Activated T-helper 1 cell treated with anti-CD3 and anti-CD28 coated beads, Interleukin-12 subunit alpha, Interleukin-12 subunit beta, Interleukin-2, Interleukin-4 antibody, amounts not matched to agents 30 ng/mL and 10 ng/mL and 1 ng/mL, durations not matched to agents 14 hours and 24 hours and 36 hours (primary cell): Measurements from ENCODE around the gene B3GAT1. TPM values are rescaled to one million over a fixed set of nuclear protein-coding genes. Genes with fewer than 3 reads are reported as not detected.
"Not testable (repeated sequence)": the region's sequence is repeated elsewhere in the genome, so short reads cannot be mapped to it uniquely, and the experiment has no call there.

Source experiments
- DNase-seq: peaks from one replicate; pipeline ENCODE4 v3.0.0; 2021; ENCODE audit warnings: low spot score
- H3K27ac Mint-ChIP-seq: one replicate; pipeline ENCODE4 v1.8.0; 2021; ENCODE audit warnings: mild to moderate bottlenecking, mixed read lengths
- H3K27me3 Mint-ChIP-seq: one replicate; pipeline ENCODE4 v1.8.0; 2022; ENCODE audit warnings: mild to moderate bottlenecking, moderate library complexity, mixed read lengths; ENCODE audit not compliant: insufficient read depth
- H3K36me3 Mint-ChIP-seq: one replicate; pipeline ENCODE4 v1.8.0; 2021; ENCODE audit warnings: low read depth, mixed read lengths
- H3K4me1 Mint-ChIP-seq: one replicate; pipeline ENCODE4 v1.8.0; 2021; ENCODE audit warnings: low read depth, mixed read lengths
- H3K4me3 Mint-ChIP-seq: one replicate; pipeline ENCODE4 v1.8.0; 2021; ENCODE audit warnings: mild to moderate bottlenecking, moderate library complexity, mixed read lengths
- H3K9me3 Mint-ChIP-seq: one replicate; pipeline ENCODE4 v1.8.0; 2021; ENCODE audit warnings: mixed read lengths
- intact Hi-C: fragments of 100-400 bp; cut with micrococcal nuclease; formaldehyde crosslinking; loops from one replicate; pipeline ENCODE4 v1.15.1; 2024
- total RNA-seq: library from RNA; stranded (reverse); gene quantifications from 2 replicates; pipeline ENCODE4 v1.2.3, GENCODE V29; 2022

Gene B3GAT1
- total RNA-seq, 1 donor from 2014 or later, result 0.13 TPM

GRCh38 chr11:134450186-134450585, 38.1 kb upstream of the B3GAT1 start:
- H3K4me1 Mint-ChIP-seq, result no peaks in the 10 kb centered on the region
- no peaks in the 10 kb centered on the region for H3K27me3 Mint-ChIP-seq
- intact Hi-C loops, result no loop called here

DNA sequence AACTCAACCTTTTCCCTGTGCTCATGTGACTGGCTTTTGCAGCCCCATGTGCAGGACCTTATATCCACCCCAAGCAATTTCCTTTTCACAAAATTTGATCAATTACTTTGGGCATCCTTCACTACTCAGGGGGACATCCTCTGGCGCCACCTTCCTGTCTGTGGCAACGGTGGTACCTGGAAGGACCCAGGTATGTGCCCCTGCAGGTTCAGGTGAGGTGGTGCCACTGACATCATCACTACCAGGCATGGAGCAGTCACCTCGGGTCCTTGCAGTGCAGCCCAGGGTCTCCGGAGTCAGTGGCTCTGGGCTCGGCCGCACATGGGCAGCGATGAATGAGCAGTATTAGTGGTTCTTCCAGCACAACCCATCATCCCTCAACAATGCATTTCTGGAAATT, 37.7 kb upstream of the B3GAT1 start:
- no peaks in the 10 kb centered on the region for H3K36me3 Mint-ChIP-seq
- H3K4me1 Mint-ChIP-seq, result no peaks in the 10 kb centered on the region
- DNase-seq, result no peak
- no peak overlapping the region for H3K27ac Mint-ChIP-seq
- intact Hi-C loops, result no loop called here
- H3K27me3 Mint-ChIP-seq, result no peaks in the 10 kb centered on the region
- H3K4me3 Mint-ChIP-seq, result no peak overlapping the region
- peaks cover 2% of the 10 kb centered on the region for H3K9me3 Mint-ChIP-seq

More at GRCh38 chr11:134450186-134450585, 38.1 kb upstream of the B3GAT1 start:
- DNase-seq, result no peak
- no peaks in the 10 kb centered on the region for H3K9me3 Mint-ChIP-seq
- H3K36me3 Mint-ChIP-seq, result no peaks in the 10 kb centered on the region
- H3K27ac Mint-ChIP-seq, result no peak overlapping the region
- H3K4me3 Mint-ChIP-seq, result no peak overlapping the region

- Mint-ChIP-seq H3K27ac (no peak overlapping the region), H3K9me3 (peaks cover 9% of the 10 kb centered on the region), H3K27me3 (peaks cover under 1% of the 10 kb centered on the region), H3K4me1 (no peaks in the 10 kb centered on the region), H3K4me3 (no peak overlapping the region), H3K36me3 (no peaks in the 10 kb centered on the region)
- intact Hi-C loops, result no loop called here
- DNase-seq, result no peak
Observed at GRCh38 chr11:134449051-134449450, 37.0 kb upstream of the B3GAT1 start.

DNA sequence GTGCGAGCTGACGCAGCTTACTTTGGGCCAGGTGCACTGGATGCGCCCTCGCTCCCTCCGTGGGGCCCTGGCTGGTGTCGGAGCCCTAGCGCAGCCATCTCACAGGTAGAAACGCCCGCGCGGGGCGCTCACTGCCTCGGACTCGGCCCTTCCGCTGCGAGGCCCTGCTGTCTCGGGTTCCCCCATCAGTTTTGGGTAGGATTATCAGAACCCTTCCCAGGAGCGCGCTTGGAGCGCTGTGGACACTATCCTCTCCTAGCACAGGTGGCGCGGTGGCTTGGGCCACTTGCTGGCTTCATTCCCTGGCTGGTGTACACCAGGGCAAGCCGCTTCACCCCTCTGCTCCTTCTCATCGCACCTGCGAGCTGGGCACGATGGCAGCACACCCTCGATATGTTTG, 35.7 kb upstream of the B3GAT1 start:
- intact Hi-C loops, result no loop called here
- DNase-seq, result no peak
- peaks cover 13% of the 10 kb centered on the region for H3K9me3 Mint-ChIP-seq
- peaks cover 2% of the 10 kb centered on the region for H3K27me3 Mint-ChIP-seq
- no peaks in the 10 kb centered on the region for H3K4me1 Mint-ChIP-seq
- H3K36me3 Mint-ChIP-seq, result no peaks in the 10 kb centered on the region
- no peak overlapping the region for H3K4me3 Mint-ChIP-seq
- H3K27ac Mint-ChIP-seq, result no peak overlapping the region

DNA sequence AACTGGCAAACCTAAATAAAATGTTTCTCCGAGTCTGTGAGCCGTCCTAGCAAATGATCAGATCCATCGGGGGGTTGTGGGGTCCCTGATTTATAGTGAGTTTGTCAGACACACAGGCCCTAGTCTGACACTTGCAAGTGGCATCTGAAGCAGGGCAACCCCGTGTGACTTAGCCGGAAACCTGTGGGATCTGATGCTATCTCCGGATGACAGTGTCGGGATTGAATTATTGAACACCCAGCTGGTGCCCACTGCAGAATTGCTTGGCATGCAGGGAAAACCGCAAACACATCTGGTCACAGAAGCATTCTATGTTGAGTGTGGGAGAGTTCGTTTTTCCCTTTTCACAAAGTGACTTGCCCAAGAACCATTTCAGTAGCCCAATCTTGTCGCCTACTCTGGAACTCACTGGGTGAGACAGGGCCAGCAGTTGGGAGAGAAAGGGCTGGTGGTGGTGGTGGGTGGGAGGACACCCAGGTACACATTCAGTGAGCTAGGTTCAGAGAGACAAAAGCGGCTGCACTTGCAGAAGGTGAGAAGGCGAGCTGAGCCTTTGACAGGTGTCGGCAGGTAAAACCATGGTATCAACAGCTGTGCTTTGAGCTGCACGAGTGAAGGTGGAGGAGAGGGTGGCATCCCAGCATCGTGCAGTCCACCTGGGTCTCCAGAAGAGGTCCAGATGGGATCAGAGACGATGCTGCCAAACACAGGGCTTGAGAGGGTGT, 33.7 kb upstream of the B3GAT1 start:
- no peak overlapping the region for H3K4me3 Mint-ChIP-seq
- DNase-seq, result no peak
- H3K27ac Mint-ChIP-seq, result no peak overlapping the region
- H3K4me1 Mint-ChIP-seq, result no peaks in the 10 kb centered on the region
- H3K27me3 Mint-ChIP-seq, result peaks cover 2% of the 10 kb centered on the region
- intact Hi-C loops, result no loop called here
- H3K9me3 Mint-ChIP-seq, result peaks cover 13% of the 10 kb centered on the region
- H3K36me3 Mint-ChIP-seq, result no peaks in the 10 kb centered on the region

DNA sequence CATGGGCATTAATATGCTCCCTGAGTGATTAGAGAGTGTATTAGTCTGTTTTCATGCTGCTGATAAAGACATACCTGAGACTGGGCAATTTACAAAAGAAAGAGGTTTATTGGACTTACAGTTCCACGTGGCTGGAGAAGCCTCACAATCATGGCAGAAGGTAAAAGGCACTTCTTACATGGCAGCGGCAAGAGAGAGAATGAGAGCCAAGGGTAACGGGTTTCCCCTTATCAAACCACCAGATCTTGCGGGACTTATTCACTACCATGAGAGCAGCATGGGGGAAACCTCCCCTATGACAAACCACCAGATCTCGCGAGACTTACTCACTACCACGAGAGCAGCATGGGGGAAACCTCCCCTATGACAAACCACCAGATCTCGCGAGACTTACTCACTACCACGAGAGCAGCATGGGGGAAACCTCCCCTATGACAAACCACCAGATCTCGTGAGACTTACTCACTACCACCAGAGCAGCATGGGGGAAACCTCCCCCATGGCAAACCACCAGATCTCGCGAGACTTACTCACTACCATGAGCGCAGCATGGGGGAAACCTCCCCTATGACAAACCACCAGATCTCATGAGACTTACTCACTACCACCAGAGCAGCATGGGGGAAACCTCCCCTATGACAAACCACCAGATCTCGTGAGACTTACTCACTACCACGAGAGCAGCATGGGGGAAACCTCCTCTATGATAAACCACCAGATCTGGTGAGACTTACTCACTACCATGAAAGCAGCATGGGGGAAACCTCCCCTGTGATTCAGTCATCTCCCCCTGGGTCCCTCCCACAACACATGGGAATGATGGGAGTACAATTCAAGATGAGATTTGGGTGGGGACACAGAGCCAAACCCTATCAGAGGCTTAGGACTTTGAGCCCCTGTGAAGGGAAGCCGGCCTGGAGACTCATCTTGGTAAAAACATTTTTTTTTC, 32.4 kb upstream of the B3GAT1 start:
- H3K36me3 Mint-ChIP-seq, H3K4me1 Mint-ChIP-seq, H3K27me3 Mint-ChIP-seq, intact Hi-C loops, DNase-seq, H3K4me3 Mint-ChIP-seq, H3K27ac Mint-ChIP-seq: not testable (repeated sequence)
- peaks cover 13% of the 10 kb centered on the region for H3K9me3 Mint-ChIP-seq

DNA sequence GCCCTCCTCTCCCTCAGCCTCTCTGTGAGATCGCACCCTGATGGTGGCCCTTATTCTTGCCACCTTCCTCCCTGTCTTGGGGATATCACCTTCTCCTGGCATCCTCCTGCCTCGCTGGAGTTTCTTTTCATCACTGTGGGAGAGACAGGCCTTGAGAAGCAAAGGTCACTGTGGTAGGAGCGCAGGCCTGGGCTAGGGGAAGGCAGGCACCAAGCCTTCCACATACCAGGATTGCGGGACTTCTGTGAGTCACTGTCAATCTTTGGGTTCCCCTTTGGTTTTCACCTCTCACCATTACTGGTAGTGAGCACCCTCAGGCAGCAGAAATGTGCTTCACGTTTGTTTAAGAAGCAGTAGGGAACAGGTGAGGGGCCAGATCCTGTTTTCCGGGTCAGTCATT, 31.2 kb upstream of the B3GAT1 start:
- H3K4me3 Mint-ChIP-seq, result no peak overlapping the region
- no peaks in the 10 kb centered on the region for H3K36me3 Mint-ChIP-seq
- H3K9me3 Mint-ChIP-seq, result peaks cover 13% of the 10 kb centered on the region
- intact Hi-C loops, result no loop called here
- no peak overlapping the region for H3K27ac Mint-ChIP-seq
- H3K4me1 Mint-ChIP-seq, result no peaks in the 10 kb centered on the region
- peaks cover 2% of the 10 kb centered on the region for H3K27me3 Mint-ChIP-seq
- DNase-seq, result no peak

- Mint-ChIP-seq H3K27me3 (peaks cover 3% of the 10 kb centered on the region), H3K4me1 (no peaks in the 10 kb centered on the region), H3K4me3 (no peak overlapping the region), H3K27ac (no peak overlapping the region), H3K36me3 (no peaks in the 10 kb centered on the region), H3K9me3 (peaks cover 13% of the 10 kb centered on the region)
- intact Hi-C loops, result no loop called here
- no peak for DNase-seq
Observed at GRCh38 chr11:134442246-134442645, 30.2 kb upstream of the B3GAT1 start.

GRCh38 chr11:134441706-134442105, 29.7 kb upstream of the B3GAT1 start:
- no peak overlapping the region for H3K4me3 Mint-ChIP-seq
- intact Hi-C loops, result no loop called here
- peaks cover 13% of the 10 kb centered on the region for H3K9me3 Mint-ChIP-seq
- H3K27me3 Mint-ChIP-seq, result peaks cover 5% of the 10 kb centered on the region
- H3K36me3 Mint-ChIP-seq, result no peaks in the 10 kb centered on the region
- no peak for DNase-seq
- no peak overlapping the region for H3K27ac Mint-ChIP-seq
- no peaks in the 10 kb centered on the region for H3K4me1 Mint-ChIP-seq

DNA sequence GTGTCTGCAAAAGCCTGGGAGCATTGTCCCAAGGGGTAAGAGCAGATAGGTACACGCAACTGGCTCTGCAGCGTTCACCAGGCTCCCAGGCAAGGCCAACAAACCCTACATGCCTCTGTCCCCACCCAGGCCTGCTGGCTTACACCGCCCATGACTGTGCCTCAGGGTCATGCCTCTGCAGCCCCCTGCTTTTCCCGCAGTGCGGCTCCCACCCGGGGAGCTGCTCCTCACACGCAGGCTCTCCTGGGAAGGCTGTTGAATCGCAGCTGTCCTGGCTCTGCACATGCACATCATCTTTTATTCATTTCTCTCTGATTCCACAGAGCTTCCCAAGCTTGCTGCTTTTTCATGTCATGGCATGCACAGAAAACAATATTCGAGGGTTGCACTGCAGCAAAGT, 29.2 kb upstream of the B3GAT1 start:
- no peak overlapping the region for H3K27ac Mint-ChIP-seq
- peaks cover 5% of the 10 kb centered on the region for H3K27me3 Mint-ChIP-seq
- H3K4me3 Mint-ChIP-seq, result no peak overlapping the region
- H3K36me3 Mint-ChIP-seq, result no peaks in the 10 kb centered on the region
- peaks cover 13% of the 10 kb centered on the region for H3K9me3 Mint-ChIP-seq
- DNase-seq, result no peak
- no peaks in the 10 kb centered on the region for H3K4me1 Mint-ChIP-seq
- intact Hi-C loops, result no loop called here

DNA sequence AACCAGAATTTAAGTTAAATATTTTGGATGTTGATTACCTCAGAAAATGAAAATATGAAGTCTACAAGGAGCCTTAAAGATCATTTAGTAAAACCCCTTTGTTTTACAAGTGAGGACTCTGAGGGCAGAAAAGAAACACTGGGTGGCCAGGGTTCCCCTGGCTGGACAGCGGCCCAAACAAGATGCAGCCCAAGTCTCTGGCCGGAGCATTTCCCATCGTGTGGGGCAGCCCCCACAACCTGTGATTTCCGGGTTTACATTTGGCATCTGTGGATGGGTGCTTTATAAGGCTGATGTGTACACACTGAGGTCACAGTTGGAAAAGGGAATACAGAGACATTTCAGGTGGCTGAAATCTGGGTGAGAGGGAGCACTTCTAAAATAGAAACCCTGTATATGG, 28.8 kb upstream of the B3GAT1 start:
- no peak for DNase-seq
- no peaks in the 10 kb centered on the region for H3K4me1 Mint-ChIP-seq
- H3K4me3 Mint-ChIP-seq, result no peak overlapping the region
- H3K9me3 Mint-ChIP-seq, result peaks cover 13% of the 10 kb centered on the region
- peaks cover 5% of the 10 kb centered on the region for H3K27me3 Mint-ChIP-seq
- no peaks in the 10 kb centered on the region for H3K36me3 Mint-ChIP-seq
- H3K27ac Mint-ChIP-seq, result no peak overlapping the region
- intact Hi-C loops, result no loop called here

DNA sequence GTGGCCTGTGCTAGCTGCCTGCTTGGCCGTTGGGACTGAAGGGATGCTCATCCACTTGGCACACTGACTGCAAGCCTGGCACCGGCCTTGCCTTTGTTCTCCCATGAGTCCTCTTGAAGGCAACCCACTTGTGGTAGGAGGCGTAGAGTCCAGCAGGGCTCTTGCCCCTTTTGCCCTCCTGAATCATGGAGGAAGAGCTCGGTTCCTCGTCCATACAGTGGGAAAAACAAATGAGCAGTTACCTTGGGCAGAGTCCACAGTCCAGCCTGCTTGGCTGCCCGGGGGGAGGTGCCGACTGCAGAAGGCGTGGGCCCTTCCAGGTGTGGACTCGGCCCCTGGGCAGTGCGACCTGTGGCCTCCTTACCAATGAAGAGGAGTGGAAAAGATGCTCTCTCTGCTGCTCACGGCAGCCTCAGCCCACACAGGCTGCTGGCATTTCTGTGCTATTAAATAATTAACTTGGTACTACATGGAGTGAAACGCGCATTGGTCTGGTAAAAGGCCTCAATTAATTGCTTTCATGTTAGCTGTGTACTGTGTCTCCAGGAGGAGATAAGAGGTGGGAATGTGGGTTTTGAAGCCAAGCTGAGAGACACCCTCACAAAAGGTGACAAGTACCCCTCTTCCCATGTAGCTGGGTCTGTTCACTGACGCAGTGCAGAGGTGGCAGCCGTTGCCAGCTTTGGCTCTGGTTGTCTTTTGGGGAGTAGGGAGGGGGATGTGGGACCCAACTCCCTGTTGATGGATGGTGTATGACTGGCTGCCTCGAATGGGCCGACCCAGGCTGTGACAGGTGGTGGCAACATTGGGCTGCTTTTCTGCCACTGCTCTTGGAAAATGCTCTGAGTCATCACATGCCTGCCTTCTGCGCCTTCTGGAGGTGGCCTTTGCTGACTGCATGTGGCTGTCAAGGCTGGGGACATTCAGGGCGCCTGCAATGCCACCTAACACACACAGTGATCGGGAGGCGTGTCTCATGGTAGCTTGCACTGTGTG, 26.8 kb upstream of the B3GAT1 start:
- Mint-ChIP-seq H3K4me1 (no peaks in the 10 kb centered on the region), H3K27ac (no peak overlapping the region), H3K4me3 (no peak overlapping the region), H3K9me3 (peaks cover 2% of the 10 kb centered on the region), H3K36me3 (no peaks in the 10 kb centered on the region), H3K27me3 (peaks cover 2% of the 10 kb centered on the region)
- no peak for DNase-seq
- intact Hi-C loops, result no loop called here
